GM19328 (cell line): ENCODE data around the gene ASPG.

Experiments used
- ATAC-seq: cut with Tn5 transposase; IDR thresholded peaks from one replicate; pipeline ENCODE4 v1.9.1; 2021; ENCODE audit warnings: mild to moderate bottlenecking, moderate library complexity; ENCODE audit not compliant: unreplicated experiment

ASPG gene

GRCh38 chr14:104093366-104094055, 8.0 kb downstream of the ASPG start:
- no peak for ATAC-seq

GRCh38 chr14:104094056-104094708, 8.7 kb downstream of the ASPG start:
- ATAC-seq, result no peak

- ATAC-seq, result no peak
Measured at GRCh38 chr14:104094709-104095425, 9.4 kb downstream of the ASPG start.

- ATAC-seq, result no peak
Measured at GRCh38 chr14:104095426-104096310, 10.2 kb downstream of the ASPG start.

DNA sequence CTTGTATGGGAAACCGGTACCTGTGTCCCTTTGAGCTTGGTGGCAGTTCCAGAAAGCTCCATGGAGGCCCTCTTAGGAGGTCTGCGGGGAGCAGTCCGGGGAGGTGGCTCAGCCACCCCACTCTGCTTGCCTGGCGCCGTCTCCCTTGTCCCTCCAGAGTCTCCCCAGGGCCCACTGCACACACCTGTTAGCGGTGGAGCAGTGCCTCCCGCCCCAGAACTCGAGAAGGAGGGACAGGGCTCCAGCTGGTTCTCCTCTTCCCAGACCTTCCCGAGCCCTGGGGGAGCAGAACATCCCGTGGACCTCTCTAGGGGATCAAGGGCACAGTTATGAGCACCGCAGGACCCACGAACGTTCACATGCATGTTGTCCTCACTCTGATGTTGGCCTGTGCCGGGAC, 10.8 kb downstream of the ASPG start:
- ATAC-seq, result no peak

DNA sequence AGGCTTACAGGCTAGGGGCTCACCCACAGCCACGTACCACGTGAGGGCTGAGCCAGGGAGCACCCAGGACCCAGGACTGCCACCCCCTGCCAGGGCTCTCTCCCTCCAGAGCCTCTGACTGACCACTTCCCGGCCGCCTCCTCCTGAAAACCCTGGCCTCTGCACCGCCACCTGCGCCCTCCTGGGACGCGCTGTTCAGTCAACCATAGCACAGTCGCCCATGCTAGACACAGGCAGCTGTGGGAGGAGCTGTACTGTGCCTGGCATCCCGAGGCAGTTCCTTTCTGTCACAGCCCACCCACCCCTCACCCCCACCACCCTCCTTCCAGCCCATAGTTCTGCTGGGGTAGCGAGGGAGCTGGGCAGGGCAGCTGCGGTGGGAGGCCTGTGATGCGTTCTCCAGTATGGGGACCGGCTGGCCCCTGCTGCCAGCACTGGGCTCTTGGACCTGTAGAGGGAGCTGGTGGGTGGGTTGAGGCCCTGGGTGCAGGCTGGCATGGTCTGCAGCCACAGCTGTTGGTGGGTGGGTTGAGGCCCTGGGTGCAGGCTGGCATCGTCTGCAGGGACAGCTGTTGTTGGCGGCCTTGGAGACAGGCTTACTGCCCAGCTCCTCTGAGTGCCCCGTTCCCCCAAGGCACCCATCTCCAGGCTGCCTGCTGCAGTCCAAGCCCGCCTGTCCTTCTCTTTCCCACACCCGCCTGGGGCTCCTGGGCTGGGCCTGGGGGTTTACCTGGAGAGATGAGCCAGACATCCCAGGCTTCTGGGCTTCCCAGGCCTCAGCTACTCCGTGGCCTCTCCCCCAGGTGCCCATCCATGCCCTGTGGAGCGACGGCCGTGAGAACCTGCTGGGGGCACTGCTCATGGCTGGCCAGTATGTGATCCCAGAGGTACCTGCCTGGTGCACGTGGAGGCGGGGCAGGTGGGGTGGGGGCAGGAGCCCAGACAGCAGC, 11.5 kb downstream of the ASPG start:
- no peak for ATAC-seq

GRCh38 chr14:104098272-104099095, 13.0 kb downstream of the ASPG start:
- ATAC-seq, result no peak

GRCh38 chr14:104099096-104100041, 13.9 kb downstream of the ASPG start:
- no peak for ATAC-seq

DNA sequence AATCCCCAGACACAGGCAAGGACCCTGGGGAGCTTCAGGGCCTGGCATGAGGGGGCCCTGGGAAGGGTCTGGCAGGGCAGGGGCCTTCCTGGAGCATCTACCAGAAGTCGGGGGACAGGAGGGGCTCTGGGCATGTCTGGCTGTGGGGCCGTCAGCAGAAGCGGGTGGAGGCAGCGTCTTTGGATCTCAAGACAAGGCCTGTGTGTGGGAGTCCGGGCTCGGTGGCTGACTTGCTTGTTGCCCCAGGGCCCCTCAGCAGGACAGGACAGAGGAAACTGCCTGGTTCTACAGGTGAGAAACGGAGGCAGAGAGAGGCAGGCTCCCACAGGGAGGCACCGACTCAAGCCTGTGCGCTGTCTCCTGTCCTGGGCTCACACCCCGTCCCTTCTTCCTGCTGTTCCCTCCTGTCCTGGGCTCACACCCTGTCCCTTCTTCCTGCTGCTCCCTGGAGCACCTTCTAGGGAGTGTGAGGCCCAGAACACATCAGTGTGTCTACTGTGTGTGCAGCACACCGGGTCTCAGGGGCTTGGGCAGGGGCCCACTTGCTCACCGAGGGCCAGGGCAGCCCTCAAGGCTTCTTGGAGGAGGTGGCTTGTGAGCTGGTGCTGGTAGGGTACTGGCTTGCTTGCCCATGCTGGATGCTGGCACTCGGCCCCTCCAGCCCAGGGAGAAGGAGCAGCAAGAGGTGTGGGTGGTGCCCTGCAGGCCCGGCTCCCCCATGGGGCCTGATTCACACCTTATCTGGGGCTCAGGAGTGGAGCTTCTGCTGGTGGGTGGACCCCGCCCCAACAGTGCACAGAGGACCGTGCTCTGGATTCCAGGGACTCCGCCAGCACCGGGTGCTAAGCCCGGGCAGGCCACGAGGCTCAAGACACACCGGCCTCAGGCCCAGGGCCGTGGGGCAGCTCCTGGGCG, 14.9 kb downstream of the ASPG start:
- ATAC-seq, result no peak

DNA sequence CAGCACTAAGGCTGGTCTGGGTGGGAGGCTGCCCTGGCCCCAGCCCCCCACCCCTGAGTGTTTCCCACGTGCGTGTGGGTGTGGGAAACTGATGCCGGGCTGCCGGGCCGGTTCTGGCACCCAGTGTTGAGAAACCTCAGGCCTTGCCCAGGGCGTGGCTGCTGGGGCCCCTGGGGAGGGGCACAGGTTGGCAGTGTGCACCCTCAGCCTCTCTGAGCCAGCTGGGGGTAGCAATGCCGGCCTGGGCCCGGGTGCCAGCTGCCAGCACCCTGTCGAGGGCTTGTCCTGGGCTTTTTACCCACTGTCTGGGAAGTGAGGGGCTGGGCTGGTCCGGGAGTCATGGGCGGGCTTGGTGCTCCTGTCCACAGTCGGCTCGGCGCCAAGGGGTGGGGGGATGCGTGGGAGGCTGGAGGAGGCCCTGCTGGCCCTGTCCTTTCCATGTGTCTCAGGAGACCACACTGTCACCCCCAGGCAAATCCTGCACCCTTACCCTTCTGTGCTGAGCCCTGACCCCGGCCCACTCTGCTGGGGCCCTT, 15.7 kb downstream of the ASPG start:
- no peak for ATAC-seq

- ATAC-seq, result no peak
Measured at GRCh38 chr14:104101651-104102281, 16.3 kb downstream of the ASPG start.

DNA sequence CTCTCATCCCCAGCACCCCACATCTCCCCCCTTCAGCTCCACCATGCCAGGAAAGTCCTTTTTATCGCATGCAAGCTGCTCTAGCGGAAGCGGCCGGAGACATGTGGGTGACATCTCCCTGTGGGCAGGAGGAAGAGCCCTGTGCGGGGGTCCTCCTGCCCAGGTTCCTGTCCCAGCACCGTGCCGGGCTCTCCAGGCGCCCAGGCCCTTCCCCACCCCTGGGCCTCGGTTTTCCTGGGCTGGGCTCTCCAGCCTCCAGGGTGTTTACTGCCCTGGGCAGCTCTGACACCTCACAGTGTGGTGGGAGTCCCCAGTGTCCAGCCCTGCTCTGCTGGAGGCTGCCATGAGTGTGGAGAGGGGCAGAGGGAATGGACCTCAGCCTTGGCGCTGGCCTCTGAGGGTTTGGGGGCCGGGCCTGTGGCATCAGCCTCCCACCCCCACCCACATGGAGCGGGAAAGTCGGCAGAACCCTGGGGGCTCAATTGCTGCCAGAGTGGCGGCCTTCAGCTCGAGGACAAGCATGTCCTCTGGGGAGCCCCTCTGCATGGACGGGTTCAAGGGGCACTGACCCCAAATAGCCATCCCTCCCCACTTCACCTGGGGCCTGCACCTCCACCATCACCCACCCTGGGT, 16.9 kb downstream of the ASPG start:
- no peak for ATAC-seq

GRCh38 chr14:104103061-104103445, 17.6 kb downstream of the ASPG start:
- ATAC-seq, result no peak

- no peak for ATAC-seq
Measured at GRCh38 chr14:104103446-104104075, 18.1 kb downstream of the ASPG start.
